Loucy (cell line): ENCODE measurements around the gene GCDH.
"Not testable (repeated sequence)": the region's sequence is repeated elsewhere in the genome, so short reads cannot be mapped to it uniquely, and the experiment has no call there.

ENCODE experiments used
- H2AFZ ChIP-seq: fragments of 200-600 bp; sonication (generic); 2 replicates; pipeline ENCODE4 v1.6.0; 2016; ENCODE audit warnings: antibody characterized with exemption, mild to moderate bottlenecking, low read length, moderate library complexity
- H3F3A ChIP-seq: fragments of 200-600 bp; 2 replicates; pipeline ENCODE4 v1.6.0; 2016; ENCODE audit warnings: antibody characterized with exemption, low read depth, mild to moderate bottlenecking
- H3K27me3 ChIP-seq: fragments of 200-600 bp; sonication (generic); 2 replicates; pipeline ENCODE4 v1.6.1; 2014; ENCODE audit warnings: low read length, mild to moderate bottlenecking; ENCODE audit not compliant: insufficient read depth, poor library complexity, severe bottlenecking
- H3K36me3 ChIP-seq: fragments of 200-600 bp; sonication (generic); 2 replicates; pipeline ENCODE4 v1.6.1; 2016; ENCODE audit warnings: low read length; ENCODE audit not compliant: insufficient read depth
- H3K4me1 ChIP-seq: fragments of 200-600 bp; sonication (generic); 2 replicates; pipeline ENCODE4 v1.5.1; 2014; ENCODE audit warnings: low read length, mild to moderate bottlenecking; ENCODE audit not compliant: insufficient read depth, poor library complexity, severe bottlenecking
- H3K4me2 ChIP-seq: fragments of 200-600 bp; sonication (generic); 2 replicates; pipeline ENCODE4 v1.6.0; 2014; ENCODE audit warnings: antibody characterized with exemption, low read length, low read depth, mild to moderate bottlenecking; ENCODE audit not compliant: poor library complexity, severe bottlenecking
- H3K4me3 ChIP-seq: fragments of 200-600 bp; sonication (generic); 2 replicates; pipeline ENCODE4 v1.5.1; 2014; ENCODE audit warnings: low read length, mild to moderate bottlenecking, mixed read lengths; ENCODE audit not compliant: poor library complexity, severe bottlenecking
- H3K79me2 ChIP-seq: fragments of 200-600 bp; sonication (generic); 2 replicates; pipeline ENCODE4 v1.6.1; 2014; ENCODE audit warnings: low read length; ENCODE audit not compliant: insufficient read depth
- H3K9ac ChIP-seq: fragments of 200-600 bp; sonication (generic); 2 replicates; pipeline ENCODE4 v1.6.0; 2014; ENCODE audit warnings: mild to moderate bottlenecking, low read depth, low read length, moderate library complexity; ENCODE audit not compliant: poor library complexity, severe bottlenecking
- H3K9me2 ChIP-seq: fragments of 200-600 bp; sonication (generic); replicated peaks from 2 replicates; pipeline ENCODE4 v1.6.1; 2016; ENCODE audit warnings: low read depth, low read length, mixed read lengths
- H3K9me3 ChIP-seq: fragments of 200-600 bp; sonication (generic); 2 replicates; pipeline ENCODE4 v1.6.1; 2014; ENCODE audit warnings: mild to moderate bottlenecking, antibody characterized with exemption, low read length, low read depth; ENCODE audit not compliant: insufficient read depth
- H4K20me1 ChIP-seq: fragments of 200-600 bp; sonication (generic); 2 replicates; pipeline ENCODE4 v1.6.0; 2014; ENCODE audit warnings: antibody characterized with exemption, low read length, mild to moderate bottlenecking; ENCODE audit not compliant: insufficient read depth, poor library complexity, severe bottlenecking
- EZH2phosphoT487 ChIP-seq: fragments of 200-600 bp; IDR thresholded peaks from 2 replicates; pipeline ENCODE4 v1.6.1; 2018; ENCODE audit warnings: antibody characterized with exemption, mild to moderate bottlenecking, moderate library complexity, borderline replicate concordance
- TF ChIP-seq, protein P1 (sequence below): fragments of 200-600 bp; sonication (generic); conservative IDR thresholded peaks from 2 replicates; pipeline ENCODE4 v1.5.1; 2014; ENCODE audit warnings: mild to moderate bottlenecking, antibody characterized with exemption, low read length

Gene GCDH

GRCh38 chr19:12913011-12913561 lies 22.1 kb downstream of the GCDH start:
- Histone ChIP-seq H3K4me2 (peak overlapping the region; percentile 80), H3K9me3 (no peaks in the 10 kb centered on the region), H2AFZ (no peak overlapping the region), H4K20me1 (no peaks in the 10 kb centered on the region), H3F3A (no peaks in the 10 kb centered on the region), H3K4me1 (peaks cover 36% of the 10 kb centered on the region), H3K4me3 (peak overlapping the region; percentile 70), H3K9ac (peak overlapping the region; percentile 73), H3K36me3 (no peaks in the 10 kb centered on the region), H3K27me3 (no peaks in the 10 kb centered on the region), H3K9me2 (no peaks in the 10 kb centered on the region), H3K79me2 (peaks cover 3% of the 10 kb centered on the region; the same call in 1 of the 2 replicates)
- TF ChIP-seq EZH2phosphoT487: no peak
- TF ChIP-seq, protein P1, sequence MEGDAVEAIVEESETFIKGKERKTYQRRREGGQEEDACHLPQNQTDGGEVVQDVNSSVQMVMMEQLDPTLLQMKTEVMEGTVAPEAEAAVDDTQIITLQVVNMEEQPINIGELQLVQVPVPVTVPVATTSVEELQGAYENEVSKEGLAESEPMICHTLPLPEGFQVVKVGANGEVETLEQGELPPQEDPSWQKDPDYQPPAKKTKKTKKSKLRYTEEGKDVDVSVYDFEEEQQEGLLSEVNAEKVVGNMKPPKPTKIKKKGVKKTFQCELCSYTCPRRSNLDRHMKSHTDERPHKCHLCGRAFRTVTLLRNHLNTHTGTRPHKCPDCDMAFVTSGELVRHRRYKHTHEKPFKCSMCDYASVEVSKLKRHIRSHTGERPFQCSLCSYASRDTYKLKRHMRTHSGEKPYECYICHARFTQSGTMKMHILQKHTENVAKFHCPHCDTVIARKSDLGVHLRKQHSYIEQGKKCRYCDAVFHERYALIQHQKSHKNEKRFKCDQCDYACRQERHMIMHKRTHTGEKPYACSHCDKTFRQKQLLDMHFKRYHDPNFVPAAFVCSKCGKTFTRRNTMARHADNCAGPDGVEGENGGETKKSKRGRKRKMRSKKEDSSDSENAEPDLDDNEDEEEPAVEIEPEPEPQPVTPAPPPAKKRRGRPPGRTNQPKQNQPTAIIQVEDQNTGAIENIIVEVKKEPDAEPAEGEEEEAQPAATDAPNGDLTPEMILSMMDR: no peak

DNA sequence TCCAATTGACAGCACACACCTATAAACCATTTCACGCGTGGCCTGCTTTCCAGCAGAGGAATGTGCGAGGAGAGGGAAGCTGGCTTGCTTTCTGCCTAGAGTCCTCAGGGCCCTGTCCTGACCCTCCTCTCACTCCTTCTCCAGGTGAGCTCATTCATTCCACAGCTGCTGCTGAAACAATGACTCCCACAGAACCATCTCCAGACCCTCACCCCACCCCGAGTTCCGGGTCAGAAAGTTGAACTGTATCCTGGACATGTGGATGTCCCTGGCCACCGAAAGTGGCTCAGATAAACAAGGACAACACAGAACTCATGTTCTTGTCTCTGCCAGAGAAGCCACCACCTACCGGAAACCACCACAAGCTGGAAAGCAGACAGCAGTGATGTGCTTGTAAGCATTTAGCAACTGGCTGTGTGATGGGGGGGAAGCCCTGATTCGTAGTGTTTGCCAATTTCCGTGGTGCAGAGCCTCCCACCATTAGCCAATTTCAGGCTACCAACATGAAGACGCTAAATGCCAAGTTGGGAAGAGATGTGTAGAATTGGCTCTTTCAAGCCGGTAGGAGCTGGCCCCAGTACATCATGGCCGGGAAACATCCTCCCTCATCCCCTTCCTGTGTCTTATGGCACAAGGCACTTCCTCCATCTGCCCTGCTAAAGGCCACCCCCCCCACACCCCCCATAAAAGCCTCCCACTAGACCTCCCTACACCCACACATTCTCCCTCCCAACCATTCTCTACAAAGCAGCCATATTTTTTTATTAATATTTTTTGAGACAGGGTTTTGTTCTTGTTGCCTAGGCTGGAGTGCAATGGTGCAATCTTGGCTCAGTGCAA lies 23.1 kb downstream of the GCDH start:
- Histone ChIP-seq H3K27me3 (no peaks in the 10 kb centered on the region), H3K4me2 (peak overlapping the region; percentile 80), H3K36me3 (no peaks in the 10 kb centered on the region), H3F3A (no peaks in the 10 kb centered on the region), H2AFZ (peak overlapping the region; percentile 35; the same call in 1 of the 2 replicates), H3K4me3 (peak overlapping the region; percentile 70), H3K79me2 (peaks cover 7% of the 10 kb centered on the region; the same call in 1 of the 2 replicates), H3K9me3 (no peaks in the 10 kb centered on the region), H3K9ac (peak overlapping the region; percentile 73), H4K20me1 (no peaks in the 10 kb centered on the region), H3K4me1 (peaks cover 44% of the 10 kb centered on the region), H3K9me2 (no peaks in the 10 kb centered on the region)
- no peak for TF ChIP-seq EZH2phosphoT487

DNA sequence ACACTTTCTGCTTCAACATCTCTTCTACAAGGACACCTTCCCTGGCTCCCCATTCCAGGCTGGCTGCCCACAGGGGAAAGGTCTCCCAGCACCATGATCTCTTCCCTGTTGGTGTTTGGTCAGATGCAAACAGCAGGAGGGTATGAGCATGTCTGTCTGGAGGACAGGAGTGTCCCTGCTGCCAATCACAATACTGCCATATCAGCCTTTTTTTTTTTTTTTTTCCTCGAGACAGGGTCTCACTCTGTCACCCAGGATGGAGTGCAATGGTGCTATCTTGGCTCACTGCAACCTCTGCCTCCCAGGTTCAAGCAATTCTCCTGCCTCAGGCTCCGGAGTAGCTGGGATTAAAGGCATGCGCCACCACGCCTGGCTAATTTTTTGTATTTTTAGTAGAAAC lies 24.9 kb downstream of the GCDH start:
- not testable (repeated sequence) for H3K4me3 ChIP-seq, H3K9me3 ChIP-seq, H3K79me2 ChIP-seq, H4K20me1 ChIP-seq, H3K36me3 ChIP-seq, H3K9me2 ChIP-seq, H3K4me2 ChIP-seq, H3K27me3 ChIP-seq, H2AFZ ChIP-seq, H3F3A ChIP-seq
- peak overlapping the region; percentile 73 for H3K9ac ChIP-seq
- peaks cover 44% of the 10 kb centered on the region for H3K4me1 ChIP-seq

DNA sequence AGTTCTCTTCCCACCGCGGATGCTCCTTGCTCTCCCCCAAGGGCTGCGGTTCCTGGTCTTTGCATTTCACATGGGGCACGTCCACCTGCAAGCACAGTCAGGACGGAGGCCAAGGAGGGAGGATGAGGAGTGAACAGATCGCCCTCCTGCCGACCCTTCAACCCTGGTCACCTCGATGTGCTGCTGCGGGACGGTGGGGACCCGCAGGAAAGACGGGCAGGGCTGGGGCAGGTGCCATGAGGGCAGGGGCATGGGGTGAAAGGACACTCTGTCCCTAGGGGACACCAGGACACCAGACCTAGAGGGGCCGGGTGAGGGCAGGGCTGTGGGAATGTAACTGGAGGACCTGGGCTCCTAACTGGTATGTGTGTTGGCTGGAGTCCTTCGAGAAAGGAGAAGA lies 27.3 kb downstream of the GCDH start:
- H3K4me2 ChIP-seq: peak overlapping the region; percentile 43

More for the DNA sequence above, 27.3 kb downstream of the GCDH start:
- H4K20me1 ChIP-seq: no peaks in the 10 kb centered on the region
- H3K9me3 ChIP-seq: no peaks in the 10 kb centered on the region
- H3K27me3 ChIP-seq: no peaks in the 10 kb centered on the region
- H3K4me3 ChIP-seq: peak overlapping the region; percentile 70
- H3K9ac ChIP-seq: peak overlapping the region; percentile 75
- no peaks in the 10 kb centered on the region for H3K9me2 ChIP-seq
- H3F3A ChIP-seq: no peaks in the 10 kb centered on the region; the same call in 1 of the 2 replicates
- H2AFZ ChIP-seq: no peak overlapping the region
- H3K4me1 ChIP-seq: peaks cover 38% of the 10 kb centered on the region
- H3K79me2 ChIP-seq: peaks cover 7% of the 10 kb centered on the region; the same call in 1 of the 2 replicates
- H3K36me3 ChIP-seq: peaks cover 11% of the 10 kb centered on the region; the same call in 1 of the 2 replicates
- TF ChIP-seq, protein P1: no peak
- no peak for TF ChIP-seq EZH2phosphoT487
